ENCODE results near the gene PCDHGA8.
"Not testable (repeated sequence)": the region's sequence is repeated elsewhere in the genome, so short reads cannot be mapped to it uniquely, and the experiment has no call there.

The PCDHGA8 gene

GRCh38 chr5:141392429-141393198, at the start of gene PCDHGA8:
Gene PCDHGA8, plus strand, starts transcription at chr5:141392633. Its CDS starts 181 bp downstream, at chr5:141392814.
- H3K4me1 Mint-ChIP-seq, result no peaks in the 10 kb centered on the region
- no peak for ATAC-seq
- peaks cover 25 to 38% of the 10 kb centered on the region in 2 donors for H3K9me3 Mint-ChIP-seq
- DNase-seq, result no peak
- peaks cover 81% of the 10 kb centered on the region for H3K27me3 Mint-ChIP-seq
- H3K4me3 Mint-ChIP-seq, result no peak within 1 kb of the TSS
- H3K27ac Mint-ChIP-seq, result peak within 1 kb of the TSS in 1 of 2 donors; percentile 86

- no peak overlapping the region for H3K27ac Mint-ChIP-seq
- H3K9me3 Mint-ChIP-seq, result peaks cover 40 to 66% of the 10 kb centered on the region in 2 donors
- ATAC-seq, result no peak
- peaks cover 97% of the 10 kb centered on the region for H3K27me3 Mint-ChIP-seq
- no peak overlapping the region for H3K4me3 Mint-ChIP-seq
- no peaks in the 10 kb centered on the region for H3K4me1 Mint-ChIP-seq
- DNase-seq, result no peak
These were observed 49.7 kb upstream of the PCDHGA8 start for GRCh38 chr5:141342773-141343172.

- Mint-ChIP-seq H3K4me3 (peak within 1 kb of the TSS; percentile 61 to 76), H3K9me3 (peaks cover 34 to 59% of the 10 kb centered on the region in 2 donors), H3K27ac (no peak within 1 kb of the TSS), H3K4me1 (no peaks in the 10 kb centered on the region), H3K27me3 (peaks cover 97% of the 10 kb centered on the region)
- ATAC-seq (no peak), DNase-seq (no peak)
These were observed 49.0 kb upstream of the PCDHGA8 start, which contains the start of gene PCDHGA3 for GRCh38 chr5:141343242-141343952. Gene PCDHGA3, plus strand, starts transcription at chr5:141343829. Its CDS starts 205 bp downstream, at chr5:141344034.

GRCh38 chr5:141343953-141344463, 48.4 kb upstream of the PCDHGA8 start:
- no peak for ATAC-seq
- Mint-ChIP-seq H3K4me3 (peak overlapping the region; percentile 61 to 76), H3K27ac (no peak overlapping the region), H3K27me3 (peaks cover 96% of the 10 kb centered on the region), H3K4me1 (no peaks in the 10 kb centered on the region), H3K9me3 (peaks cover 34 to 53% of the 10 kb centered on the region in 2 donors)
- DNase-seq, result no peak

GRCh38 chr5:141345327-141345726, 47.1 kb upstream of the PCDHGA8 start:
- no peak for ATAC-seq

GRCh38 chr5:141346017-141346416, 46.4 kb upstream of the PCDHGA8 start:
- not testable (repeated sequence) for H3K4me3 Mint-ChIP-seq, DNase-seq, ATAC-seq, H3K27ac Mint-ChIP-seq, H3K4me1 Mint-ChIP-seq
- peaks cover 90% of the 10 kb centered on the region for H3K27me3 Mint-ChIP-seq
- H3K9me3 Mint-ChIP-seq, result peaks cover 28 to 48% of the 10 kb centered on the region in 2 donors

More at GRCh38 chr5:141345327-141345726, 47.1 kb upstream of the PCDHGA8 start:
- Mint-ChIP-seq H3K27me3 (peaks cover 90% of the 10 kb centered on the region), H3K9me3 (peaks cover 30 to 52% of the 10 kb centered on the region in 2 donors), H3K4me1 (no peaks in the 10 kb centered on the region), H3K4me3 (no peak overlapping the region), H3K27ac (no peak overlapping the region)
- no peak for DNase-seq

GRCh38 chr5:141349917-141350619, 42.4 kb upstream of the PCDHGA8 start, which contains the start of gene PCDHGB1:
Gene PCDHGB1, plus strand, starts transcription at chr5:141350099. Its CDS starts 162 bp downstream, at chr5:141350261.
- Mint-ChIP-seq H3K9me3 (peaks cover 20 to 41% of the 10 kb centered on the region in 2 donors), H3K4me3 (peak within 1 kb of the TSS; percentile 61 to 75), H3K27me3 (peaks cover 85% of the 10 kb centered on the region), H3K27ac (no peak within 1 kb of the TSS), H3K4me1 (no peaks in the 10 kb centered on the region)
- peak in 1 of 2 donors; percentile 52 for DNase-seq
- peak; percentile 69 for ATAC-seq

- DNase-seq, result no peak
- H3K27me3 Mint-ChIP-seq, result peaks cover 85% of the 10 kb centered on the region
- peaks cover 12 to 40% of the 10 kb centered on the region in 2 donors for H3K9me3 Mint-ChIP-seq
- H3K27ac Mint-ChIP-seq, result no peak overlapping the region
- no peaks in the 10 kb centered on the region for H3K4me1 Mint-ChIP-seq
- no peak for ATAC-seq
- H3K4me3 Mint-ChIP-seq, result no peak overlapping the region
These were observed 40.8 kb upstream of the PCDHGA8 start for GRCh38 chr5:141351591-141351990.

GRCh38 chr5:141354900-141355469, 37.4 kb upstream of the PCDHGA8 start, which contains the start of gene PCDHGA4:
Gene PCDHGA4, plus strand, starts transcription at chr5:141355021. Its CDS starts 87 bp downstream, at chr5:141355108.
- Mint-ChIP-seq H3K9me3 (peaks cover 19 to 44% of the 10 kb centered on the region in 2 donors), H3K4me3 (peak within 1 kb of the TSS; percentile 64 to 73), H3K4me1 (peaks cover 4% of the 10 kb centered on the region), H3K27me3 (peaks cover 83% of the 10 kb centered on the region), H3K27ac (no peak within 1 kb of the TSS)
- DNase-seq, result no peak
- ATAC-seq, result no peak

GRCh38 chr5:141355641-141356040, 36.8 kb upstream of the PCDHGA8 start:
- Mint-ChIP-seq H3K4me3 (peak overlapping the region in 1 of 2 donors; percentile 64), H3K27ac (no peak overlapping the region), H3K9me3 (peaks cover 20 to 44% of the 10 kb centered on the region in 2 donors), H3K27me3 (peaks cover 83% of the 10 kb centered on the region), H3K4me1 (peaks cover 6% of the 10 kb centered on the region)
- DNase-seq, result no peak
- ATAC-seq, result no peak

GRCh38 chr5:141356133-141356532, 36.3 kb upstream of the PCDHGA8 start:
- H3K27ac Mint-ChIP-seq, result no peak overlapping the region
- peaks cover 20 to 49% of the 10 kb centered on the region in 2 donors for H3K9me3 Mint-ChIP-seq
- H3K4me3 Mint-ChIP-seq, result no peak overlapping the region
- ATAC-seq (no peak), DNase-seq (no peak)
- H3K4me1 Mint-ChIP-seq, result peaks cover 6% of the 10 kb centered on the region
- H3K27me3 Mint-ChIP-seq, result peaks cover 83% of the 10 kb centered on the region

GRCh38 chr5:141356950-141357349, 35.5 kb upstream of the PCDHGA8 start:
- ATAC-seq, result no peak
- Mint-ChIP-seq H3K27ac (no peak overlapping the region), H3K27me3 (peaks cover 83% of the 10 kb centered on the region)

GRCh38 chr5:141359790-141360426, 32.5 kb upstream of the PCDHGA8 start, which contains the start of gene PCDHGB2:
Gene PCDHGB2, plus strand, starts transcription at chr5:141359994. Its CDS starts 142 bp downstream, at chr5:141360136.
- peak; percentile 35 for ATAC-seq
- Mint-ChIP-seq H3K4me3 (peak within 1 kb of the TSS; percentile 75 to 86), H3K4me1 (peaks cover 6% of the 10 kb centered on the region), H3K27me3 (peaks cover 87% of the 10 kb centered on the region), H3K9me3 (peaks cover 19 to 64% of the 10 kb centered on the region in 2 donors), H3K27ac (peak within 1 kb of the TSS in 1 of 2 donors; percentile 85)
- no peak for DNase-seq

More at GRCh38 chr5:141356950-141357349, 35.5 kb upstream of the PCDHGA8 start:
- peaks cover 6% of the 10 kb centered on the region for H3K4me1 Mint-ChIP-seq
- no peak for DNase-seq
- no peak overlapping the region for H3K4me3 Mint-ChIP-seq
- peaks cover 20 to 57% of the 10 kb centered on the region in 2 donors for H3K9me3 Mint-ChIP-seq

GRCh38 chr5:141360685-141361084, 31.7 kb upstream of the PCDHGA8 start:
- Mint-ChIP-seq H3K27me3 (peaks cover 87% of the 10 kb centered on the region), H3K4me3 (no peak overlapping the region)

More at GRCh38 chr5:141360685-141361084, 31.7 kb upstream of the PCDHGA8 start:
- peaks cover 6% of the 10 kb centered on the region for H3K4me1 Mint-ChIP-seq
- no peak overlapping the region for H3K27ac Mint-ChIP-seq
- no peak for DNase-seq
- no peak for ATAC-seq
- H3K9me3 Mint-ChIP-seq, result peaks cover 19 to 66% of the 10 kb centered on the region in 2 donors
